Vagina (tissue), 2 donors: ENCODE data around the gene MED12L. TPM values are rescaled to one million over a fixed set of nuclear protein-coding genes. Genes with fewer than 3 reads are reported as not detected.

Experiments
- DNase-seq, 2 donors: peaks; one replicate each; pipeline ENCODE4 v3.0.0-alpha.2; 2017; ENCODE audit errors: extremely low spot score in 2 of 2
- H3K27ac ChIP-seq: fragments of 200-600 bp; sonication (generic); one replicate; pipeline ENCODE4 v1.5.1; 2019
- H3K27me3 ChIP-seq: fragments of 200-600 bp; sonication (generic); one replicate; pipeline ENCODE4 v1.5.1; 2019
- H3K36me3 ChIP-seq, 2 donors: fragments of 200-600 bp; sonication (generic); one replicate each; pipeline ENCODE4 v1.5.1; 2017 to 2019
- H3K4me1 ChIP-seq: fragments of 200-600 bp; sonication (generic); one replicate; pipeline ENCODE4 v1.5.1; 2019
- H3K4me3 ChIP-seq, 2 donors: fragments of 200-600 bp; sonication (generic); 1 replicate in 1 of 2; 2 replicates in 1 of 2; pipeline ENCODE4 v1.5.1; 2016 to 2019
- H3K9me3 ChIP-seq: fragments of 200-600 bp; sonication (generic); one replicate; pipeline ENCODE4 v1.5.1; 2019
- POLR2A ChIP-seq, 2 donors: fragments of 450-650 bp; IDR thresholded peaks; one replicate each; pipeline ENCODE4 v1.6.1; 2017; ENCODE audit warnings: antibody characterized with exemption in 2 of 2, mild to moderate bottlenecking in 2 of 2, moderate library complexity in 2 of 2
- POLR2AphosphoS5 ChIP-seq, 2 donors: sonication (generic); formaldehyde crosslinking; IDR thresholded peaks; one replicate each; pipeline ENCODE4 v1.9.0; 2017; ENCODE audit warnings: antibody characterized with exemption in 2 of 2, mild to moderate bottlenecking in 2 of 2, low read depth in 1 of 2; ENCODE audit not compliant: insufficient read depth in 1 of 2
- intact Hi-C: fragments of 100-400 bp; cut with DNase I; formaldehyde crosslinking; loops from one replicate; pipeline ENCODE4 v1.15.1; 2023
- total RNA-seq: library from RNA; depleted of rRNA; stranded (reverse); fragments of >200 nt; gene quantifications from one replicate; pipeline ENCODE4 v1.2.3, GENCODE V29; 2016
- TF ChIP-seq, protein P1 (sequence below), 3 experiments: fragments of 450-650 bp in 2 of 3; fragments of 200-600 bp in 1 of 3; sonication (generic) in 1 of 3; IDR thresholded peaks; one replicate each; pipeline ENCODE4 v1.5.1; 2017 to 2019; ENCODE audit warnings: antibody characterized with exemption in 3 of 3, mild to moderate bottlenecking in 2 of 3, moderate library complexity in 2 of 3

The MED12L gene
- total RNA-seq, 1 donor from 2014 or later = 1.7 TPM

DNA sequence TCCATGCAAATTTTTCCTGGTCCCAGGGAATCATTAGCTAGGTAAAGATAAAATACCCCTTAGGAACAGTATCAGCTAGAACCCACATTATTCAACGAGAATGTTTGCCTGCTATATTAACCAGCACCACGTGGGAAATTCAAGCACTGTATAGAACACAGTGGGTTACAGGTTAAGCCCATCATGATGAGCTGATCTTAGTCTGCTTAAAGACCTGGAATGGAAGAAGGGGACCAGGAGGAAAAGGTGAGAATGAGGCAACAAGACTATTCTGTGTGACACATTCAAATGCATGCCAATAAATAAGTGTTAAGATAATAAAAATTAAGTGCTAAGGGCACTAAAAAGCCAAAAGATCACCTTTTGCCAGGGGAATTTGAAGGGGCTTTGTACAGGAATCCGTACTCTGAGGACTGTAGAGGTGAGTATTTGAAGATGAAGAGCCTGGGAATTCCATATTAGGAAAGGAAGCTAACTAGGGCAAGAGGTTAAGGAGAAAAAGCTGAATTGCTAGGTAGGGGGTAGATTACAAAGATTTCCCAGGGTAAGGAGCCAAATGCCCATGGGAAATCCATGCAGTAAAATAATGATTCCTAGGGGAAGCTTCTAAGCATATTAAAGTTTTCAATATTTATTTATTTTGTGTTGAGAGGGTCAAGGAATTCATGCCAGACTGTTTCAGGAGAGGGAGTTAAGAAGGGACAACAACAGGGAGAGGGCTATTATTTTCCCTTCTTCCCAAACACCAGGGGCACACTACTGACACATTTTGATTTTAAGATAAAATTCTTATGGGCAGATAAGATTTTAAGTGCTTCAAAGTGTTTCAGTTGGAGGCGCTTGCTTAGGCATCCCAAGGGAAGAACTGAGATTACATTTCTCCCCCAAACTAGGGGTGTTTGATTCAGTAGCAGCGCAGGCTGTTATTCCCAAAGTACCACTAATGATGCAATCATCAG lies 2.3 kb upstream of the MED12L start:
- Histone ChIP-seq H3K27me3 (no peaks in the 10 kb centered on the region), H3K36me3 (no peaks in the 10 kb centered on the region)
- no peak for TF ChIP-seq POLR2AphosphoS5 (IDR thresholded peaks at IDR 0.05; ENCODE audit: insufficient read depth in 1 of 2, low read depth in 1 of 2)
- TF ChIP-seq, protein P1, sequence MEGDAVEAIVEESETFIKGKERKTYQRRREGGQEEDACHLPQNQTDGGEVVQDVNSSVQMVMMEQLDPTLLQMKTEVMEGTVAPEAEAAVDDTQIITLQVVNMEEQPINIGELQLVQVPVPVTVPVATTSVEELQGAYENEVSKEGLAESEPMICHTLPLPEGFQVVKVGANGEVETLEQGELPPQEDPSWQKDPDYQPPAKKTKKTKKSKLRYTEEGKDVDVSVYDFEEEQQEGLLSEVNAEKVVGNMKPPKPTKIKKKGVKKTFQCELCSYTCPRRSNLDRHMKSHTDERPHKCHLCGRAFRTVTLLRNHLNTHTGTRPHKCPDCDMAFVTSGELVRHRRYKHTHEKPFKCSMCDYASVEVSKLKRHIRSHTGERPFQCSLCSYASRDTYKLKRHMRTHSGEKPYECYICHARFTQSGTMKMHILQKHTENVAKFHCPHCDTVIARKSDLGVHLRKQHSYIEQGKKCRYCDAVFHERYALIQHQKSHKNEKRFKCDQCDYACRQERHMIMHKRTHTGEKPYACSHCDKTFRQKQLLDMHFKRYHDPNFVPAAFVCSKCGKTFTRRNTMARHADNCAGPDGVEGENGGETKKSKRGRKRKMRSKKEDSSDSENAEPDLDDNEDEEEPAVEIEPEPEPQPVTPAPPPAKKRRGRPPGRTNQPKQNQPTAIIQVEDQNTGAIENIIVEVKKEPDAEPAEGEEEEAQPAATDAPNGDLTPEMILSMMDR (IDR thresholded peaks at IDR 0.05) = no peak
- no peak for TF ChIP-seq POLR2A (IDR thresholded peaks at IDR 0.05)

DNA sequence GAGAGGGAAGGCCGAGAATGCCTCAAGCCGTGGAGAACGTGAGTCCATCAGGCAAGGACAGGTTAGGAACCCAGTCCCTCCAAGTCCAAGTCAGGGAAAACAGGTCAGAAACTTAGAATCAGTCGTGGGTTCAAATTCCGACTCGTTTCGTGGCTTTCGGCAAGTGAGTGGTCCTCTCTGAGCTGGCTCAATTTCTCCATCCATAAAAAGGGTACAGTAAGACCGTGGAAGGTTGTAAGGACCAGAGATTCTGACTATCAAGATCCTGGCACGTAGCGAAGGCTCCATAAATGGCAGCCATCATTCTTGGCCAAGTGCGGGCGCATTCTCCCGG lies 604 bp upstream of the MED12L start:
- TF ChIP-seq, protein P1 (IDR thresholded peaks at IDR 0.05) = no peak
- TF ChIP-seq POLR2A (IDR thresholded peaks at IDR 0.05) (no peak), POLR2AphosphoS5 (IDR thresholded peaks at IDR 0.05; ENCODE audit: insufficient read depth in 1 of 2, low read depth in 1 of 2) (no peak)
- no peak for DNase-seq
- Histone ChIP-seq H3K9me3 (no peaks in the 10 kb centered on the region), H3K4me1 (peaks cover 19% of the 10 kb centered on the region), H3K36me3 (no peaks in the 10 kb centered on the region), H3K27me3 (no peaks in the 10 kb centered on the region), H3K4me3 (peak overlapping the region; percentile 68 to 78), H3K27ac (no peak overlapping the region)
- intact Hi-C loops = no loop called here

More for the DNA sequence above, 2.3 kb upstream of the MED12L start:
- intact Hi-C loops = no loop called here
- Histone ChIP-seq H3K4me3 (no peak overlapping the region), H3K27ac (no peak overlapping the region), H3K9me3 (no peaks in the 10 kb centered on the region), H3K4me1 (peaks cover 19% of the 10 kb centered on the region)
- DNase-seq = no peak

DNA sequence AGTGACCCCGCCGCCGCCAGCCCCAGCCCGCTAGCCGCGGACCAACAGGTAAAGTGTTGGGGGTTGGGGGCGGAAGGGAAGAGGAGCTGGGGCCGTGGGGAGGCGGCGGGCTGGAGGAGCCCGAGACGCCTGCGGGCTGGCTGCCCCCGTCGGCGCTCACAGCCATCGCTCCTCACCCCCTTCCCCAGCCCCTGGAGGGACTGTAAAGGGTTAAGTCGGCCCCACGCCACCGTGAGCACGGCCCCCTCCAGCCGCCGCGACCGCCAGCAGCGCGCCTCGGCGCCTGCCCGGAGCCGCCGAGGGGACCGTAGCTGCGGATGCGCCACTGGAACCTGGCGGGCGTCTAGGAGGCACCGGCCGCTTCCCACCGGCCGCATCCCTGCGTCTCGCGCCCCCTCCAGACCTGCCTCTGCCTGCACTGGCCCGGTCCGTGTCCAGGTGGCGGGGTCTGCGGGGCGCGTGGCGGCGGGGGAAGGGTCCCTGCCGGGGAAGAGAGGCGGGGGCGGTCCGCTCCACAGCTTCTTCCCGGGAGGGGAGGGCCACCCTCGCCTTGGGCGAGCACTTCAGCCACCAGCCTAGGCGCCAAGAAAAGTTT lies 522 bp downstream of the MED12L start:
- H3K27me3 ChIP-seq = no peaks in the 10 kb centered on the region
- DNase-seq = no peak
- no peaks in the 10 kb centered on the region for H3K9me3 ChIP-seq
- intact Hi-C loops = no loop called here
- peaks cover 19% of the 10 kb centered on the region for H3K4me1 ChIP-seq
- no peaks in the 10 kb centered on the region for H3K36me3 ChIP-seq
- H3K27ac ChIP-seq = peak overlapping the region; percentile 68
- peak overlapping the region; percentile 68 to 78 for H3K4me3 ChIP-seq
- no peak for TF ChIP-seq POLR2A (IDR thresholded peaks at IDR 0.05)
- TF ChIP-seq, protein P1 (IDR thresholded peaks at IDR 0.05) = no peak
- TF ChIP-seq POLR2AphosphoS5 (IDR thresholded peaks at IDR 0.05; ENCODE audit: insufficient read depth in 1 of 2, low read depth in 1 of 2) = no peak

DNA sequence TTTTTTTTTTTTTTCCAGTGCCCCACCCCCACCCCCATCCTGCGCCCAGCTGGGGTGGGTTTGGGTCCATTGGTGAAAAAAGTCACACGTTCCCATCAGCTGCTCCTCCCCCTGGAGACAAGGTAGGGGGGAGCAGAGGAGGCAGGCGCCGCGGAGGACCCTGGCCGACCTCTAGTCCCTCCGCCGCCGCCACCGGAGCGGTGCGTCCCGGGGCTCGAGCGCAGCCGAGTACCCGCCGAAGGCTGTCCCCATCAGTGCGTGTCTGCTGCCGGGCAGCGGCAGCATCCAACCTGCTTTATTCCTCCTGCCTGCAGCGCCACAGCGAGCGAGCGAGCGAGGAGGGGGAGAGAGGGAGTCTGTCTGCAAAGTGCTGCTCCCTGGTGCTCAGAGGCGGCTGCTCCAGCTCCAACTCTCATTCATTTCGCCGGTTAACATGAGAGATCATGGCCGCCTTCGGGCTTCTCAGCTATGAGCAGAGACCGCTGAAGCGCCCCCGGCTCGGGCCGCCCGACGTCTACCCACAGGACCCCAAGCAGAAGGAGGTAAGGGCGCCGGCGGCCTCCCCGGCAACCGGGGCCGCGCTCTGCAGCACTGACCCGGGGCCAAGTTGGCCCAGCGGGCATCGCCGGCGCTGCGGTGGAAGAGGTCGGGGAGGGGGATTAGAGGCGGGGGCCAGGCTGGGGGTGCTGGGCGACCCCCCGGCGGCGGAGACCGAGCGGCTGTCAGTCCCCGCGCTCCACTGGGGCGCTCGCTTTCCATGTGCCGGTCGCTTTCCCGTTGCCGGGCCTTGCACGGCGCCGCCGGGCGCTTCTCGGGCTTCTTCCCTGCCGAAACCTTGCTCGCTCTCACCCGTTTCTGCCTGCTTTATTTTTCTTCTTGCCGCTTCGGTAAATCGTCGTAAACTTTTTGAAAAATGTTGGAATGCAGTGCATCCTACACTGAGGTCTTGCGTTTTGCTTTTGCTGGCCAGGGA lies 1.3 kb downstream of the MED12L start:
- Histone ChIP-seq H3K9me3 (no peaks in the 10 kb centered on the region), H3K27ac (peak overlapping the region; percentile 68), H3K4me3 (peak overlapping the region; percentile 68 to 78), H3K4me1 (peaks cover 19% of the 10 kb centered on the region), H3K27me3 (no peaks in the 10 kb centered on the region), H3K36me3 (no peaks in the 10 kb centered on the region)
- intact Hi-C loops = no loop called here
- peak in 1 of 2 donors; percentile 89 for DNase-seq
- TF ChIP-seq POLR2A (IDR thresholded peaks at IDR 0.05) = no peak
- TF ChIP-seq, protein P1 (IDR thresholded peaks at IDR 0.05) = peak in 1 of 3 experiments; percentile 25
- peak in 1 of 2 donors; percentile 58 for TF ChIP-seq POLR2AphosphoS5 (IDR thresholded peaks at IDR 0.05; ENCODE audit: insufficient read depth in 1 of 2, low read depth in 1 of 2)
